Smooth muscle cell (in vitro differentiated cells): ENCODE data around the gene STK32C. TPM values are rescaled to one million over a fixed set of nuclear protein-coding genes. Genes with fewer than 3 reads are reported as not detected.
"Not testable (repeated sequence)": the region's sequence is repeated elsewhere in the genome, so short reads cannot be mapped to it uniquely, and the experiment has no call there.

Source experiments
- DNase-seq: peaks from one replicate; lab custom pipeline; 2025; ENCODE audit not compliant: unreplicated experiment; lab: John Stamatoyannopoulos, UW
- H2AFZ ChIP-seq: fragments of 200-600 bp; sonication (generic); 2 replicates; pipeline ENCODE4 v1.6.0; 2016; ENCODE audit warnings: antibody characterized with exemption, low read depth, mild to moderate bottlenecking
- H3F3A ChIP-seq: fragments of 200-600 bp; sonication (generic); 2 replicates; pipeline ENCODE4 v1.6.0; 2017; ENCODE audit warnings: antibody characterized with exemption, low read depth
- H3K27ac ChIP-seq: fragments of 200-600 bp; sonication (generic); 2 replicates; pipeline ENCODE4 v1.5.1; 2016; ENCODE audit warnings: low read depth, mild to moderate bottlenecking
- H3K27me3 ChIP-seq: fragments of 200-600 bp; sonication (generic); 2 replicates; pipeline ENCODE4 v1.6.1; 2016; ENCODE audit warnings: low read depth, mild to moderate bottlenecking
- H3K36me3 ChIP-seq: fragments of 200-600 bp; sonication (generic); 2 replicates; pipeline ENCODE4 v1.5.1; 2016; ENCODE audit warnings: low read depth
- H3K4me1 ChIP-seq: fragments of 200-600 bp; sonication (generic); 2 replicates; pipeline ENCODE4 v1.5.1; 2016; ENCODE audit warnings: low read depth
- H3K4me2 ChIP-seq: fragments of 200-600 bp; sonication (generic); 2 replicates; pipeline ENCODE4 v1.6.0; 2016; ENCODE audit warnings: mild to moderate bottlenecking
- H3K4me3 ChIP-seq: fragments of 200-600 bp; sonication (generic); 2 replicates; pipeline ENCODE4 v1.5.1; 2016; ENCODE audit warnings: mild to moderate bottlenecking
- H3K79me2 ChIP-seq: fragments of 200-600 bp; sonication (generic); 2 replicates; pipeline ENCODE4 v1.6.0; 2016; ENCODE audit warnings: low read depth, mild to moderate bottlenecking
- H3K9ac ChIP-seq: fragments of 200-600 bp; sonication (generic); 2 replicates; pipeline ENCODE4 v1.6.0; 2016; ENCODE audit warnings: low read depth
- H3K9me3 ChIP-seq: fragments of 200-600 bp; sonication (generic); replicated peaks from 2 replicates; pipeline ENCODE4 v1.5.1; 2016; ENCODE audit warnings: low read depth
- H4K20me1 ChIP-seq: fragments of 200-600 bp; sonication (generic); 2 replicates; pipeline ENCODE4 v1.6.0; 2016; ENCODE audit warnings: low read depth
- CTCF ChIP-seq: fragments of 200-600 bp; sonication (generic); IDR thresholded peaks from 2 replicates; pipeline ENCODE4 v1.5.1; 2017; ENCODE audit warnings: borderline replicate concordance, mild to moderate bottlenecking, antibody characterized with exemption; ENCODE audit not compliant: insufficient read depth, poor library complexity, severe bottlenecking
- WGBS: methylation state at CpG from one replicate; pipeline ENCODE4 v1.1.7; 2016; ENCODE audit warnings: low lambda C conversion rate; 5-methylcytosine and 5-hydroxymethylcytosine counted together
- polyA plus RNA-seq: library from polyadenylated mRNA; unstranded; fragments of >200 nt; fragmentation: Nextera tagmentation; extraction: Ambion mirVana; gene quantifications from 2 replicates; pipeline ENCODE4 v1.2.1, GENCODE V29; 2016
- total RNA-seq: library from RNA; depleted of rRNA; stranded (reverse); fragments of >200 nt; gene quantifications from 2 replicates; pipeline ENCODE4 v1.2.3, GENCODE V29; 2014

Gene STK32C
- total and polyA plus RNA-seq, 2 experiments from 2014 or later, result 2.3 to 13.2 TPM

DNA sequence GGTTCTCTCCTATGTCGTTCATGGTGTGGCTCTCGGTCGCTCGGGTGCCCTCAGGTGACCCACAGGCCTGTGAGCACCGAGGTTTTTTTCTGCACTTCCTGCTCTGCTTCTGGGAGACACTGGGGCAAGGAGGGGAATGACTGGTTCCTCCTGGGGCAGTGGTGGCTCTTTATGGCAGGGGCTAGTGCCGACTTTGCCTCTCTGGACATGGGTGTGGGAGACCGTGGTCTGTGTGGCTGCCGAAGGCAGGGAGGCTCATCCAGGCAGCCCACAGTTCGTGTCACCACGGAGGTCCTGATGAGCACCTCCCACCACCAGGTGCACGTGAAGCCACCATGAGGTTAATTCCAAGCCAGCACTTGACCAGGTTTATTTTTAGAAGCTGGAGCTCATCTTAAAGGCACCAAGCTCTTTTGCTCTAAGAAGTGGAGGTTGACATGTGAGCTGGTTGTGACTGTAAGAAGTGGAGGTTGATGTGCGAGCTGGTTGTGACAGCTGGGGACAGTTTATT lies 145.7 kb downstream of the STK32C start:
- no peaks in the 10 kb centered on the region for H4K20me1 ChIP-seq
- no peak for TF ChIP-seq CTCF
- no peaks in the 10 kb centered on the region for H3F3A ChIP-seq
- no peaks in the 10 kb centered on the region for H3K36me3 ChIP-seq
- H2AFZ ChIP-seq, result no peak overlapping the region
- no peak overlapping the region for H3K4me2 ChIP-seq
- no peak overlapping the region for H3K4me3 ChIP-seq
- no peaks in the 10 kb centered on the region for H3K4me1 ChIP-seq
- no peaks in the 10 kb centered on the region for H3K9me3 ChIP-seq
- H3K27me3 ChIP-seq, result peaks cover 5% of the 10 kb centered on the region
- WGBS, result 81% methylated on average over 8 of the region's 12 CpGs
- DNase-seq, result no peak
- H3K27ac ChIP-seq, result no peak overlapping the region
- H3K79me2 ChIP-seq, result no peaks in the 10 kb centered on the region
- H3K9ac ChIP-seq, result no peak overlapping the region

DNA sequence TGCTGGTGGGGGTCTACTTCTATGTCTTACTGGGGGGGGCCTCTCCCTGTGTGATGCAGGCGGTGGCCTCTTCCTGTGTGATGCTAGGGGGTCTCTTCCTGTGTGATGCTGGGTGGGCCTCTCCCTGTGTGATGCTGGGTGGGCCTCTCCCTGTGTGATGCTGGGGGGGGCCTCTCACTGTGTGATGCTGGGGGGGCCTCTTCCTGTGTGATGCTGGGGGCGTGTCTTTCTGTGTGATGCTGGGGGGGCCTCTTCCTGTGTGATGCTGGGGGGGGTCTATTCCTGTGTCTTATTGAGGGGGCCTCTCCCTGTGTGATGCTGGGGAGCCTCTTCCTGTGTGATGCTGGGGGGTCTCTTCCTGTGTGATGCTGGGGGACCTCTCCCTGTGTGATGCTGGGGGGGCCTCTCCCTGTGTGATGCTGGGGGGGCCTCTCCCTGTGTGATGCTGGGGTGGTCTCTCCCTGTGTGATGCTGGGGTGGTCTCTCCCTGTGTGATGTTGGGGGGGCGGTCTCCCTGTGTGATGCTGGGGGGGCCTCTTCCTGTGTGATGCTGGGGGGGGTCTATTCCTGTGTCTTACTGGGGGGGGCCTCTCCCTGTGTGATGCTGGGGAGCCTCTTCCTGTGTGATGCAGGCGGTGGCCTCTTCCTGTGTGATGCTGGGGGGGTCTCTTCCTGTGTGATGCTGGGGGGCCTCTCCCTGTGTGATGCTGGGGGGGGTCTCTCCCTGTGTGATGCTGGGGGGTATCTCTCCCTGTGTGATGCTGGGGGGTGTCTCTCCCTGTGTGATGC lies 146.7 kb downstream of the STK32C start:
- WGBS, result 100% methylated on average over 1 of the region's 4 CpGs
- H2AFZ ChIP-seq, H3K27ac ChIP-seq, H3F3A ChIP-seq, H3K4me3 ChIP-seq, DNase-seq, H3K79me2 ChIP-seq, H4K20me1 ChIP-seq, H3K4me2 ChIP-seq, H3K27me3 ChIP-seq, H3K9me3 ChIP-seq, H3K4me1 ChIP-seq, H3K9ac ChIP-seq, H3K36me3 ChIP-seq: not testable (repeated sequence)

DNA sequence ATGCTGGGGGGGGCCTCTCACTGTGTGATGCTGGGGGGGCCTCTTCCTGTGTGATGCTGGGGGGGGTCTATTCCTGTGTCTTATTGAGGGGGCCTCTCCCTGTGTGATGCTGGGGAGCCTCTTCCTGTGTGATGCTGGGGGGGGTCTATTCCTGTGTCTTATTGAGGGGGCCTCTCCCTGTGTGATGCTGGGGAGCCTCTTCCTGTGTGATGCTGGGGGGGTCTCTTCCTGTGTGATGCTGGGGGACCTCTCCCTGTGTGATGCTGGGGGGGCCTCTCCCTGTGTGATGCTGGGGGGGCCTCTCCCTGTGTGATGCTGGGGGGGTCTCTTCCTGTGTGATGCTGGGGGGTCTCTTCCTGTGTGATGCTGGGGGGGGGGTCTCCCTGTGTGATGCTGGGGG lies 147.5 kb downstream of the STK32C start:
- H3K4me3 ChIP-seq, H3K27ac ChIP-seq, H3K9ac ChIP-seq, H3K4me2 ChIP-seq, H2AFZ ChIP-seq, H3K27me3 ChIP-seq, H3F3A ChIP-seq, H3K36me3 ChIP-seq, H4K20me1 ChIP-seq, DNase-seq, H3K9me3 ChIP-seq, H3K4me1 ChIP-seq, H3K79me2 ChIP-seq: not testable (repeated sequence)

DNA sequence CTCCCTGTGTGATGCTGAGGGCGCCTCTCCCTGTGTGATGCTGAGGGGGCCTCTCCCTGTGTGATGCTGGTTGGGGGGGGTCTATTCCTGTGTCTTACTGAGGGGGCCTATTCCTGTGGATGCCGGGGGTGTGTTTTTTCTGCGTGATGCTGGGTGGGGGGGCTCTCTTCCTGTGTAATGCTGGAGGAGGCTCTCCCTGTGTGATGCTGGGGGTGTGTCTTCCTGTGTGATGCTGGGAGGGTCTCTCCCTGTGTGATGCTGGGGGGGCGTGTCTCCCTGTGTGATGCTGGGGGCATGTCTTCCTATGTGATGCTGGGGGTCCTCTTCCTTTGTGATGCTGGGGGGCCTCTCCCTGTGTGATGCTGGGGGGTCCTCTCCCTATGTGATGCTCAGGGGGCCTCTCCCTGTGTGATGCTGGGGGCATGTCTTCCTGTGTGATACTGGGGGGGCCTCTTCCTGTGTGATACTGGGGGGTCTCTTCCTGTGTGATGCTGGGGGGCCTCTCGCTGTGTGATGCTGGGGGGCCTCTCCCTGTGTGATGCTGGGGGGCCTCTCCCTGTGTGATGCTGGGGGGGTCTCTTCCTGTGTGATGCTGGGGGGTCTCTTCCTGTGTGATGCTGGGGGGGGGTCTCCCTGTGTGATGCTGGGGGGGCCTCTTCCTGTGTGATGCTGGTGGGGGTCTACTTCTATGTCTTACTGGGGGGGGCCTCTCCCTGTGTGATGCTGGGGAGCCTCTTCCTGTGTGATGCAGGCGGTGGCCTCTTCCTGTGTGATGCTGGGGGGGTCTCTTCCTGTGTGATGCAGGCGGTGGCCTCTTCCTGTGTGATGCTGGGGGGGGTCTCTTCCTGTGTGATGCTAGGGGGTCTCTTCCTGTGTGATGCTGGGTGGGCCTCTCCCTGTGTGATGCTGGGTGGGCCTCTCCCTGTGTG lies 148.2 kb downstream of the STK32C start:
- H3K27me3 ChIP-seq, DNase-seq, H3K36me3 ChIP-seq, H3K9ac ChIP-seq, H3K79me2 ChIP-seq, H4K20me1 ChIP-seq, H2AFZ ChIP-seq, H3K9me3 ChIP-seq, H3K27ac ChIP-seq, H3K4me2 ChIP-seq, H3K4me3 ChIP-seq, H3F3A ChIP-seq, H3K4me1 ChIP-seq: not testable (repeated sequence)
- 83% methylated on average over 5 of the region's 7 CpGs for WGBS

DNA sequence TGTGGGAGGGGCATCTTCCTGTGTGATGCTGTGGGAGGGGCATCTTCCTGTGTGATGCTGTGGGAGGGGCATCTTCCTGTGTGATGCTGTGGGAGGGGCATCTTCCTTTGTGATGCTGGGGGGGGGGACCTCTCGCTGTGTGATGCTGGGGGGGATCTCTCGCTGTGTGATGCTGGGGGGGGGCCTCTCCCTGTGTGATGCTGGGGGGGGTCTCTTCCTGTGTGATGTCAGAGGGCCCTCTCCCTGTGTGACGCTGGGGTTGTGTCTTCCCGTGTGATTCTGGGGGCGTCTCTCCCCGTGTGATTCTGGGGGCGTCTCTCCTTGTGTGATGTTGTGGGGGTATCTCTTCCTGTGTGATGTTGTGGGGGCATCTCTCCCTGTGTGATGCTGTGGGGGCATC lies 148.9 kb downstream of the STK32C start:
- no peaks in the 10 kb centered on the region for H3K4me1 ChIP-seq
- no peaks in the 10 kb centered on the region for H3K36me3 ChIP-seq
- no peaks in the 10 kb centered on the region for H4K20me1 ChIP-seq
- H2AFZ ChIP-seq, result no peak overlapping the region
- H3K9ac ChIP-seq, result no peak overlapping the region
- 90% methylated on average over 5 of the region's 7 CpGs for WGBS
- TF ChIP-seq CTCF, result no peak
- H3K27me3 ChIP-seq, result peaks cover 5% of the 10 kb centered on the region
- no peaks in the 10 kb centered on the region for H3K9me3 ChIP-seq
- H3K4me2 ChIP-seq, result no peak overlapping the region
- no peaks in the 10 kb centered on the region for H3K79me2 ChIP-seq
- no peak overlapping the region for H3K27ac ChIP-seq
- H3F3A ChIP-seq, result no peaks in the 10 kb centered on the region
- no peak for DNase-seq
- H3K4me3 ChIP-seq, result no peak overlapping the region
